Activated T-cell treated with anti-CD3 and anti-CD28 coated beads for 4 hours (primary cell): ENCODE results near the gene CR2.
"Not testable (repeated sequence)": the region's sequence is repeated elsewhere in the genome, so short reads cannot be mapped to it uniquely, and the experiment has no call there.

ENCODE experiments used
- DNase-seq: peaks from one replicate; pipeline ENCODE4 v3.0.0-alpha.2; 2020

CR2 gene

DNA sequence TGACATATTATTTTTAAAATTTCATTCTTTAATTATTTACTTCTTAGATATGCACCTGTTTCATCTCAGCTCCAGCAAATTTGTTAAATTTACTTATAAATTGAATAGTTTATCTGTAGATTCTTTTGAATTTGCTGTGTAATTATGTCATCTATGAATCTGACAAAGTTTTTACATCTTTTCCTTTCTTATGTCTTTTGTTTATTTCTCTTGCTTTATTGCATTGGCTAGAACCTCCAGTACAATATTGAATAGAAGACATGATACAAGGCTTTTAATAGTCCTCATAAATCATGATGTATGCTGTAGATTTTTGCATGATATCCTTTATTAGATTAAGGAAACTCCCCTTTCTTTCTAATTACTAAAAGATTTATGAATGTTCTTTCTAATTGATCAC, 62.6 kb downstream of the CR2 start:
- no peak for DNase-seq

DNA sequence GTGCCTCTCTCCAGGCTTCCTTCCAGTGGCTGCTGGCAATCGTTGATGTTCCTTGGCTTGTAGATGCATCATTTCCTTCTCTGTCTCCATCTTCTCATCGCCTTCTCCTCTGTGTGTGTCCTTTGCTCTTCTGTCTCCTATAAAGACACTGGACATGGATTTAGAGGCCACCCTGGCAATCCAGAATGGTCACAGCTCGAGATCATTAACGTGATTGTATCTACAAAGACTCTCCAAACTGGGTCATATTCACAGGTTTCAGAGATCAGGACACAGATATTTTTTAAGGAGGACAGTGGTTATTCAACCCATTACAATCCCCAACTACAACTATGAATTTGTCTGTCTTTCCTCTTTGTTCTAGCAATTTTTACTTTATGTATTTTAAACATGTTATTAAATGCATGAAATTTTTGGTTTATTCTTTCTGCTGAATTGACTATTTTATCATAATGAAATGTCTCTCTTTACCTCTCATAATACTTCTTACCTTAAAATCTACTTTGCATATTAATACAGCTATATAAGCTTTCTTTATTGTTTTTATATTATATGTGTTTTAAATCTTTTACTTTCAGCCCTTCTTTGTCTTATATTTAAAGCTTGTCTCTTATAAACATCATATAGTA, 64.6 kb downstream of the CR2 start:
- no peak for DNase-seq

DNA sequence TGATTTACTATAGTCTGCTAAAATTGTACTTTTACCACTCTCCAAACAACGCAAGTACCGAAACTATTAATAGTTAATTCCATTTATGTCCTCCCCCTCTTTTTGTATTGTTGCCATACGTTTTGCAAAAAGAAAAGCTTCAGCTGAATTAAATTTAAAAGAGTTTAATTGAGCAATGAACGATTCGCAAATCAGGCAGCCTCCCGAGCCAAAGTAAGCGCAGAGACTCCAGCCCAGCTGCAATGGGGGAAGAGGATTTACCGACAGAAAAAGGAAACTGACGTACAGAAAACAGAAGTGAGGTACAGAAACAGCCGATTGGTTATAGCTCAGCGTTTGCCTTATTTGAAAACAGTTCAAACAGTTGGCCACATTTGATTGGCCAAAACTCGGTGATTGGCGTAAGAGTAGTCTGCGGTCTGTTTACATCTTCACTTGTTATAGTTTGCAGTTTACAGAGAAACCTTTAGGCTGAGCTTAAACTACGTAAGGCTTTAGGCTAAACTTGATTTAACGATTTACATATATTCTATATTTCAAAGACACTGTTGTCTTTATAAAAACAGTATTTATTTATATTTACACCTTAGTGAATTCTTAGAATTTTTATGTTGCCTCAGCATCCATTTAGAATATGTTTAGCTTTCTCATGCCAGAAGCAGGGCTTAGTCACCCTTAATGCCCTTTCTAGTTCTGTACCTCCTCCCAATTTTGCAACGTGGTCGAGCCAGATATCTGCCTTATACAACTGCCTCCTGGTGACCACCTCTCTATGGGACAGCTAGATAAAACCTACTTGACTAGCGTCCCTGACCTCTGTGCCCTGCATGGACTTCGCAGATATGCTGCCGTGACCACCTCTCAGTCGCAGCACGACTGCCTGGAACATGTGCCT, 65.6 kb downstream of the CR2 start:
- DNase-seq: no peak

DNA sequence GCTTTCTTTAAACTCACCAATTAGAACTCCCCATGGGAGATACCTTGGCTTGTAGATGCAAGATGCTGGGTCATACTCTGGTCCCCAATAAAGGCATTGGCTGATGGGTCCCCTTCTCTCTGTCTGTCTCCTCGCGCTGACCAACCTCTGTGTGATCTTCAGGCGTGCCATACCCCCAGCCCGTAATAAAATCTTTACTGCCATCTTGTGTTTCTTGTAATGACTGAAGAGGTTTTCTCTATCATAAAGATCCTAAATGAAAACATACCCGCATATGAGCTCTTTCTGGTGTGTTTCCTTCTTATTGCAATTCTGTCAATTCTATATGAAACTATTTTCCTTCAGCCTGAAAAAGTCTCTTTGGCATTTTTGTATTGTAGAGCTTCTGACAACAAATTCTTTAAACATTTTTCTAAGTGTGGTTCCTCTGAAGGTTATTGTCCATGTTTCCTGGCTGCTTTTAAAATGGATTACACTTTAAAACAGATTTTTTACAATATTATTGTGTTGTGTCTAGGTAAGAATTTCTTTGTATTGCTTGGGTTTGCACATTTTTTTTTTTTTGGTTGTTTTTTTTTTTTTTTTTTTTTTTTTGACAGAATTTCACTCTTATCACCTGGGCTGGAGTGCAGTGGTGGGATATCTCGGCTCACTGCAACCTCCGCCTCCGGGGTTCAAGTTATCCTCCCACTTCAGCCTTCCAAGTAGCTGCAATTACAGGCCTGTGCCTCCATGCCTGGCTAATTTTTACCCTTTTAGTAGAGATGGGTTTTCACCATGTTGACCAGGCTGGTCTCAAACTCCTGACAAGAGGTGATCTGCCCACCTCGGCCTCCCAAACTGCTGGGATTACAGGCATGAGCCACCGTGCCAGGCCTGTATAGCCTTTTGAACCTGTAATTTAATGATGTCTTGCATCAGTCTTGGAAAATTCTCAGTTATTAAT, 66.5 kb downstream of the CR2 start:
- DNase-seq: not testable (repeated sequence)

DNA sequence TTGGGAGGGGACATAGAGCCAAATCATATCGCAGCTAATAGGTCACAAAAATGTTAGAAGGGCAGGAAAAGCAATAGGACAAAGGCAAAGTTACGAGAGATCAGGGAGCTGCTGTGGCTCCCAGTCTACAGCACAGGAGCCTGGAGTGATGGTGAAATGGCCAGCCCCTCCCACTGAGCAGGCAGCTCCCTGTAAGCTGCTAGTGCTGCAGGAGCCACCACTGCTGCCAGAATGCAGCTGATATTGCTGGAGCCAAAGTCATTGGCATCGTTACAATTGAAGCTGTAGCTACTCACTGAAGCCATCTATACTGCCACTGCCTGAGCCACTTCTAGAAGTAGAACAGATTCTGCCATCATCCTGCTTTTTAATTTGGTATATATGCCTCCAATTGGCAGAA, 71.1 kb downstream of the CR2 start:
- DNase-seq: not testable (repeated sequence)

DNA sequence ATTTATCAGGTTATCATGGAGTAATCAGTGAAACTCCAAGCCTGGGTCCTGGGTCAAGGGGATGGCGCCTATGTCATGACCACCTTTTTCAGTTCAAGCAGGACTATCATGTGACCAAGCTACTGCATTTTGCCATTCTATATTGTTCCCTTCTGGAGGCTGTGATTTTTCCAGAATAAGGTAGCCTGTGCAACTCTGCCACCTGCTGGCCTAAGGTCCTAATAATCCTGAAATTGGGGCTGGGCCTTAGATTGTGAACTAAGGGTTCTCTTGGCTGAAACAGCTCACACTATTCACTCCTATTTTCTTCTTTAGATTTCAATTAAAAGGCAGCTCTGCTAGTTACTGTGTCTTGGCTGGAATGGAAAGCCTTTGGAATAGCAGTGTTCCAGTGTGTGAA, 74.3 kb downstream of the CR2 start:
- not testable (repeated sequence) for DNase-seq

DNA sequence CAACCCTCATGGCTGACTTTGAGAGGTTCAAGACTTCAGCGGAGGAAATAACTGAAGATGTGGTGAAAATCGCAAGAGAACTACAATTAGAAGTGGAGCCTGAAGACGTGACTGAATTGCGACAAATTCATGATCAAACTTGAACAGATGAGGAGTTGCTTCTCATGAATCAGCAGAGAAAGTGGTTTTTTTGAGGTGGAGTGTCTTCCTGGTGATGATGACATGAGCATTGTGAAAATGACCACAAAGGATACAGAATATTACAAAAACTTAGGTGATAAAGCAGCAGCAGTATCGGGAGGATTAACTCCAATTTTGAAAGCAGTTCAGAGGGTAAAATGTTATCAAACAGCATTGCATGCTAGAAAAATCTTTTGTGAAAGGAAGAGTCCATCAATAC, 82.1 kb downstream of the CR2 start:
- not testable (repeated sequence) for DNase-seq
